GM18870 (cell line): ENCODE results near the gene PLCH1.

Experiments used
- ATAC-seq: cut with Tn5 transposase; IDR thresholded peaks from one replicate; pipeline ENCODE4 v1.9.1; 2021; ENCODE audit warnings: moderate library complexity; ENCODE audit not compliant: unreplicated experiment

The PLCH1 gene

DNA sequence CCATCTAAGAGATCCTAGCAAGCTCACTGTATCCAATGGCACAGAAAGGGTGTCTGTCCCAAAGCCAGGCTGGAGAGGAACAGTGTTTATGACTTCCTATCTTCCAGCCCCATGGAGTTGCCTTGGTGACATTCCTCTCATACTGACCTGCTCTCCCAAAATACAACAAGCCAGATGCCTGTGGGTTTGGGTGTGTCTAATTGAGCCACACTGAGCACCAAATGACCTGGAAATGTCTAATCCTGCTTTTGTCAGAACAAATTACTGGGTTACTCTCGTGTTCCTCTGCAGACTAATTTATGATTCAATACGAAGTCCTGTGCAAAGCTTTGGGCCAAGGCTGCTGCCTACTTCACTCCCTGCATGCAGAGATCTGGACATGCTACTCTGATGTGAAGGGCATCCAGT, 353.3 kb downstream of the PLCH1 start:
- no peak for ATAC-seq

DNA sequence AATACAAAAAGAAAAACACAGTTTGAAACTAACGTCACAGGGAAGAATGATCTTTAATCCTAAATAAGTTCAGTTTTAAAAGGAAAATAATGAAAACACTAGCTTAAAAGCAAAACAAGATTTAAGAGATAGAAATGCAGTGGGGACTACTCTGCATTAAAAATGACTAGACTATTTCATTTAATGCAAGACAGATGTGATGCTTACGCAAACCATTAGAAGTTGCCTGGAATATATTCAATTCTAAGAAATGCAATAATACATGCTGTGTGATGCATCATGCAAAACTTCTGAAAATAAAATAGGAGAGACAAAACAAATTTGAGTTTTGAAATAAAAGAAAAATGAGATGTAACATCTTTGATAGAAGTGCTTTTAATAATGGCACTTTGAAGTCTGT, 353.8 kb downstream of the PLCH1 start:
- ATAC-seq = no peak

GRCh38 chr3:155390351-155390750, 354.5 kb downstream of the PLCH1 start:
- ATAC-seq = no peak

DNA sequence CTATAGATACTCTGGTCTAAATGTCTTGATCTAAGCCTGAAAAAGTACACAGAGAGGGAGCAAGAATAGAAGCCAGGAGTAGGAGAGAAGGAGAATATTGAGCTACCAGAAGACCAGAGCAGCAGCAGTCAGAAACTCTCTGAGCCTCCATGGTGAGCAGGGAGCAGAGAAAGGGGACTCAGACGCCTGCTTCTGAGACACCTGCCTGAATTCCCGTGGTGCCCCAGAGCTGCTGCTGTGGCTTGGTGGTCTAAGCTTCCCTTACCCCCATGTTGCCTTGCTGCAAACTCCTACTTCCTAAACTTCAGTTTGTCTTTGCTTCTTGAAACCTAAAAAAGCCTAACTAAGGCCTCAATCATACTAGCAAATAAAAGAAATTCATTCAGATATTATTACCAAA, 356.5 kb downstream of the PLCH1 start:
- no peak for ATAC-seq

GRCh38 chr3:155387571-155387970, 357.3 kb downstream of the PLCH1 start:
- ATAC-seq = no peak

GRCh38 chr3:155386919-155387318, 358.0 kb downstream of the PLCH1 start:
- ATAC-seq = no peak

DNA sequence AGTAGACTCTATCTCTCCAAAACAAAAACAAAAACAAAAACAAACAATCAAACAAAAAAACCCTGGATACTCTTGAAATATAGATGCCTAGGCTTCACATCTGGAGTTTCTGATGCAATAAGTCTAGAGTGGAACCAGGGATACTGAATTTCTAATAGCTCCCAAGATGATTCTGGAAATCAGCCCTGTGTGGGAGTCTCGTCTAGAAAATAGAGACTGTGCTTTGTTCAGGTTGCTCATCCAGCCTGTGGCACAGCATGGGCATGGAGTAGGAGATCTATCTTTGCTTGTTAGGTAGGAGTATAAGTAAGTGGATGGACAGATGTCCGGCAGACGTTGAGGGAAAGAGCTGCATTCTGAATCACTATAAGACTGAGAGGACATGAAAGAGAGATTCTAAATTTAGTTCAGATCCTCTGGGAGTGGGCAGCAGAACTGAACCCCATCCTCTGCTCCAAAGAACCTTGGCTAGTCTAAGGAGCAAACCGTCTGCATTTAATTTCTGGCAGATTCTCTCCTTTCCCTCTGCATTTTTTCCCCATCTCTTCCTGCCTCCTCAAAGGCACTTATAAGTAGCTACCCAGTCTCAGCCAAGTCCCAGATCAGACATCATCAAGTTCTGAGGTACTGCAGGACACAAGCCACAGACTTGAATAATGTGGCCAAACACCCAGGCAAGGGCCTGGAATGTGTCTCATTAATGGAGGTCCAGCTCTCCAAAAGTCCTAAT, 358.8 kb downstream of the PLCH1 start:
- no peak for ATAC-seq

GRCh38 chr3:155382396-155383042, 362.4 kb downstream of the PLCH1 start:
- ATAC-seq = no peak

DNA sequence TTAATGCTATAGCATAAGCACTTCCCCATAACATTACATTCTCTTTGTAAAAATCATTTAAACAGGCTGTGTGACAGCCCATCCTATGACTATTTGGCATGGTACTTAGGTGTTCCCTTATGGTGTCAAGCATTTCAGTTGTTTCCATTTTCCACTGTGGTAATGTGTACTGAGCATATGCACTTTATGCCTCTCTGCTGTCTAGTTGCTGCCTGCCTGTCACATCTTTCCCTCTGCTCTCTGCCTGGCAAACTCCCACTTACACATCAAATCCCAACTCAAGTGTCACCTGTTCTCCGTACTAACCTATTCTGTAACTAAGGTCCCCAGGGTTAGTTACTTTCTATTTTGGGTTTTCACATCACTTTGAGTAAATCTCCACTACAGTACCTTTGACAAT, 367.0 kb downstream of the PLCH1 start:
- no peak for ATAC-seq

- no peak for ATAC-seq
These were observed 367.8 kb downstream of the PLCH1 start for GRCh38 chr3:155377071-155377470.

DNA sequence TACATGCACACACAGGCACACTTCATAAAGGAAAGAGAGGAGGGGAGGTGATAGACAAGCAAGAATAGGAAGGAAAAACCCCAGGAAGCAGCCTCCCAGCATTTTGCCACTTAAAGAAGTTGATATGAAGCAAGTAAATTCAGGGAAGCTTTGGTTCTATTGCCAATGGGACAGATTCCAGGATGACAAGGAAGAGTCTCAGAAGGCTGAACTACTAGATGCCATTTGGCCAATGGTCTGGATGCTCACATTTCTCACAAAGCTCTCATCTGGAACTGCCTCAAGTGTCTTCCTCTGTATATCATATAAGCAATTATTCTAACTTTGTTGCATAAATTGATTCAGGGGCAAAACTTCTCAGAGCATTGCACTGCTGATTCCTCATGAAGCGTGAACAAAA, 372.6 kb downstream of the PLCH1 start:
- no peak for ATAC-seq

DNA sequence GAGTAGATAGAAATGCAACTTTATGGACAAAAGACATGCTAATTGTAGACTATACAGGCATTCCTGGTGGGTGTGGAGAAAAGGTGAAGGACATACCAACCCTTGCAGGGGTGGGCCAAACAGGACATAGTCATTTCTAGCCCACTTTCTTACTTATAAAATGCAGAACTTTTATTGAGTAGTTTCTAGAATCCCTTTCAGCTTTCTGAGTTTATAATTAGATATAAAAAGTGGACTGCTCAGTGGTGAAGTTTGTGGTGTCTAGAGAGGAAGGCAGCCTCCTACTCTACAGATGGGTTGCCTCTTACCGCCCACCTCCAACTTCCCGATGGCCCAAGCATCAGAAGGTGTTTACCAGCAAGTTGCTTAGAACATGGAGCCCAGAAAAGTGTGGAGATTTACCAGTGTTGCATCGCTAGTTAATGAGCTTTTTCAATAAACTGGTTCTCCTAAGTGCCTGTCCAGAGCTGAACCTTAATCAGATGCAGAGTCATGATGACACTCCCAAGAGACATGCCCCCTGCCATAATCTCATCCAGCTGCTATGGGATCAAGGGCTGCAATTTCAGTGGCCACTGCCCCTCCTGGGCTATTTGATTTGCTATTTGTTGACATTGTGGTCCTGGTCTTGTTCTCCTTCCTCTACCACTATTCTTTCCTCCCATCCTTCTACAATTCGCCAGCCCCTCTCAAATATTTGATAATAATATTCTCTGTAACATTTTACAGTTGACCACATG, 373.9 kb downstream of the PLCH1 start:
- ATAC-seq = no peak

- no peak for ATAC-seq
These were observed 374.7 kb downstream of the PLCH1 start for GRCh38 chr3:155370198-155370597.

GRCh38 chr3:155369735-155370134, 375.1 kb downstream of the PLCH1 start:
- no peak for ATAC-seq

DNA sequence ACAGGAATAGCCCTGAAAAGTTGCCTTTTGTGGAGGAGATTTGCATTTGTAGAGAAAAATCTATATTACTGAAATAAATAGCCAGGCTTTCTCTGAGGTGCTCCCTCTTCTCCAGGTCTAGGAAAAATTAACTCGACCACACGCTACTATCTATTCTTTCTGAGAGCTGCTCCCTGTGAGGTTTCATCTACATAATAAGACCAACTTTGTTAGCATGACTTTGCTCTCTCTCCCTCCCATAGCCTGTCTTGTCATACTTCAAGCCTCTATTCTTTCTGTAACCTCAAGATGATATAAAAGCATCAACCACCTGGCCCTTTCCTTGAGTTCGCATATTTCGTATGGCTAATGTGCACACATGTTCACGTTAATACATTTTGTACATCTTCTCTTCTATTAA, 375.6 kb downstream of the PLCH1 start:
- ATAC-seq = no peak

DNA sequence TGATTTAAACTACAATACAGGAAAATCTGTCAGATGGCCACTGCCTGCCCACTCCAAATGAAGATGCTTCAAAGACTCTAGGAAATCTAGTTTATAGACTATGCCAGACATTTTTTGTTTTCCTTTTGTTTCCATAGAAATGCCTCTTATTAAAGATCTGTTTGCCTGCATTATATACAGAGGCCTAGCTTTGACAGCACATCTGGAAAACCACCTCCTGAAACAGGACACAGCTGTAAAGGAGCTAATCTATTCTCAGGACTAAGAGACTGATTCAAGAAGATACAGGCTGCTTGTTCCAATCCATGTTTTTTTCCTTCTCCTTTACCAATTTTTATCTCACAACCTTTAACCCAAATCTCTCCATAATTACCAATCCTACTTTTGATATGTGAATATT, 376.1 kb downstream of the PLCH1 start:
- no peak for ATAC-seq

DNA sequence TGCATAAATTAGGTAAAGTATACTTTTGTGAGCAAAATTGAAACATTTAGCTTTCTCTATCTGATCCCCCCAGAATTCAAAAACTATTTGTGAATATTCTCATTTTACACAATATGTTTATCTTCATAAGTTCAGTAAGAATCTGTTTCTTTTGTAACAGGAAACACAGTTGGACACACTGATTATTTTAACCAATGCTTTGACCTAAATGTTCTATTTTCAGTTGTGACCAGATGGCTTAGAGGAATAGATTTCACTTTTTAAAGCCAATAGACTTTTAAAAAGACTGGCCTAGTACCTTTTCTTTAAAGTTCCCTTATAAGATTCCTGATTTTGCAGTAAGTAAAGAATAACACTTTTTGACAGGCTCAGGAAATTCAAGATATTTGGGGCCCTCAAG, 377.4 kb downstream of the PLCH1 start:
- no peak for ATAC-seq

DNA sequence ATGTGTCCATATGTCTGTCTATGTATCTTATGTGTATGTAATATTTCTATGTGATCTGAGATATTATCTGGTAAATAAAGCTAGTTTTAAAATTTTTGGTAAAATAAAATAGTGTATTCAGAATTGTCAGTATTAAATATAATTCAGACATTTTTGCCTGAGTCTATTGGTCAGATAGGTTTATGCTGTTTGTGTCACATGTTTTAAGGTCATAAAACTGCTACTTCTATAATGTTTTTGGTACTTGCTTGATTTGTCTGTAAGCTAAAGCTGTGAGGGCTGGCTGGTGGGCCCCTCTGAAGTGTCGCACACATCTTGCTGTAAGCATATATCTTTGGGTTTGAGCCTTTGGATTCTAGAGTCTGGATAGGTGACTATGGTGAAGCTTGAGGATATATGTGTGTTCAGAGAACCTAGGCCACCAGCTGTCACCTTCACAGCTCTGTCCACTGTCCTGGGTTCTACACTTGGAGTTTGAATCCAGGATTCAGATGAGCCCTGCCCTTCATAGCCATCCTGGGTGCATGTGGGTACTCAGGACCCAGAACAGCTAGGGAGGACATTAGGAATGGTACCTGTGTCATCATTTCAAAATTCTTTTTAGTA, 379.6 kb downstream of the PLCH1 start:
- ATAC-seq = no peak

- ATAC-seq = no peak
These were observed 380.4 kb downstream of the PLCH1 start for GRCh38 chr3:155364492-155364891.

DNA sequence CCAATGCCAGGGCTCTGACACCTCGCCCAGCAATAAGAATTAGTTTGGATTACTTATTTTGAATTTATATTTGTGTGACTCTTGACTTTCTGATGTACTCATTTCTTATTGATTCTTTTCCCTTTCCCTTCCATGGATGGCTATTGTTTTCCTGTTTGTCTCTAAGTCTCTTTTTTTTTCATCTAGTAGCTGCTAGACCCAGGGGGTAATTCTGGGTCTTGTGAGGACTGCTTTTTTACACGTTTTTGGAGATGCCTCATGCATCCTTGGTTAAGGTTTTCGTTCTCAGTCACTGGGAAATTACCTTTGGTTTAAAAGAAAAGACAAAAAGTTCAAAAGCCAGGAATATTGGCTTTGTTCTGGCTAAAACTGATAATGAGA, 381.2 kb downstream of the PLCH1 start:
- ATAC-seq = no peak

DNA sequence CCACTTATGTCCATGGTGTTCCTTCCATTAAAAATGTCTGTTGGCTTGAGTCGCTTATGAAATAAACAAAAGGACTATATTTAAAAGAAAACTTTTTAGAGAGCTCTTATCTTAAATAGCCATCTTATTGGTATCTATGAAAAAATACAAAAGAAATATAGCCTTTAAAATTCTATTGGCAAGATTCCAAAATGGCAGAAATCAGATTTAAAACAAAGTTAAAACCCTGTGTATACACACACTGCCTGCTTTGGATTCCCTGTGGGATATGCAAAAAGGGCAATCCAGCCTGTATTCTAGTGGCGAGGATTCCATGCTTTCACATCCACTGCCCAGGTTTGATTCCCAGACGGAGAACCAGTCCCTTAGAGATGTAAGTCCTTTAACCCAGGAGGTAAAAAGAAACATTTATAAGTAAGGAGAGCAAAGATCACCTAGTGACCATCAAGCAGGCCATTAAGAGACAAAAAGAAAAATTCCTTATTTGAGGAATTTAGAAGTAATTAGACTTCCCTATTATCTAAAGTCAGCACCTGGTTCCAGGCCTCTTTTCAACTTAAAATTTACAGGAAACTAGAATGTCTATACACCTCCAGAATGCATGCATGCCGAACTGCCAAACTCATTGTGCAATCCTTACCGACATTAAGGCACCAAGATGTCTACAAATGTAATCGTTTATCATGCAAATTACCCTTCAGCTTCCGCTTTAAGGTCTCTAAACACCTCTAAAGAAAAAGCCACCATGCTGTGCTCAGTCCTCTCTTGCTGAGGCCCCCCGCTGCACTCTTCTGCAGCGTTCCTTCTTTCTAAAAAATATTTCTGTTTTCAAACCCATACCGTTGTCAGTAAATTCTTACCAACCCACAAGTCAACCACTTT, 381.8 kb downstream of the PLCH1 start:
- ATAC-seq = no peak
